WI38 (cell line): ENCODE data around the gene SSB.

Experiments
- H3K4me3 ChIP-seq: 2 replicates; pipeline ENCODE4 v1.5.1; 2011; ENCODE audit warnings: low read depth, mild to moderate bottlenecking, control low read depth, low read length
- TF ChIP-seq, protein P1 (sequence below): IDR thresholded peaks from 2 replicates; pipeline ENCODE4 v1.5.1; 2012; ENCODE audit warnings: low read depth, mild to moderate bottlenecking, control low read depth, low read length

Gene SSB

DNA sequence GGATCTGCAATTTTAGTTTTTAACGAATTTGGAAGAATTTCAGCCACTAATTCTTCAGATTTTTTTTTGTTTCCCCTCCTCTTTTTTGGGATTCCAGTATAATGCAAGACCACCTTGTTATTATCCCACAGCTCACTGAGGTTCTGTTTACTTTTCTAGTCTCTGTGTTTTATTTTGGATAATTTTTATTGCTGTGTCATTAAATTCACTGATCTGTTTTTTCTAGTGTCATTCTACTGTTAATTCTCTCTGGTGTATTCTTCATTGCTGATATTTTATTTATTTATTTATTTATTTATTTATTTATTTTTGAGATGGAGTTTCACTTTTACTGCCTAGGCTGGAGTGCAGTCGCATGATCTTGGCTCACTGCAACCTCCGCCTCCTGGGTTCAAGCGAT is 60.8 kb downstream of the SSB start:
- H3K4me3 ChIP-seq, result no peak overlapping the region
- TF ChIP-seq, protein P1, sequence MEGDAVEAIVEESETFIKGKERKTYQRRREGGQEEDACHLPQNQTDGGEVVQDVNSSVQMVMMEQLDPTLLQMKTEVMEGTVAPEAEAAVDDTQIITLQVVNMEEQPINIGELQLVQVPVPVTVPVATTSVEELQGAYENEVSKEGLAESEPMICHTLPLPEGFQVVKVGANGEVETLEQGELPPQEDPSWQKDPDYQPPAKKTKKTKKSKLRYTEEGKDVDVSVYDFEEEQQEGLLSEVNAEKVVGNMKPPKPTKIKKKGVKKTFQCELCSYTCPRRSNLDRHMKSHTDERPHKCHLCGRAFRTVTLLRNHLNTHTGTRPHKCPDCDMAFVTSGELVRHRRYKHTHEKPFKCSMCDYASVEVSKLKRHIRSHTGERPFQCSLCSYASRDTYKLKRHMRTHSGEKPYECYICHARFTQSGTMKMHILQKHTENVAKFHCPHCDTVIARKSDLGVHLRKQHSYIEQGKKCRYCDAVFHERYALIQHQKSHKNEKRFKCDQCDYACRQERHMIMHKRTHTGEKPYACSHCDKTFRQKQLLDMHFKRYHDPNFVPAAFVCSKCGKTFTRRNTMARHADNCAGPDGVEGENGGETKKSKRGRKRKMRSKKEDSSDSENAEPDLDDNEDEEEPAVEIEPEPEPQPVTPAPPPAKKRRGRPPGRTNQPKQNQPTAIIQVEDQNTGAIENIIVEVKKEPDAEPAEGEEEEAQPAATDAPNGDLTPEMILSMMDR, result no peak

DNA sequence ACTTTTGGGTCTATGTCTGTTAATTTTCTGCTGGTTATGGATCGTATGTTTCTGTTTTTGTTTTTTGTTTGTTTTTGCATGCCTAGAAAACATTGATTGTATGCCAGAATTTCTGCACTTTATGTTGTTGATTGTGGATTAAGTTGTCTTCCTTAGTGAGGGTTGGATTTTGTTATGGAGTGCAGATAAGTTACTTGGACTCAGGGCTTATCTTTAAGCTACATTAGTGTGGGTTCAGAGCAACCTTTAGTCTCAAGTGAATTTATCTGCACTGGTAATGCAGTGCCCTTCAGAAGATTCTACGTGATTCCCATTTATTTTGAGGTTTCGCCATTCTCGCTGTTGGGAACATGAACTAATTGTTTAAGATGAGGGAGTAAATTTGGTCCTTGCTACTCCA is 61.5 kb downstream of the SSB start:
- H3K4me3 ChIP-seq, result no peak overlapping the region
- TF ChIP-seq, protein P1, result no peak
